HepG2 (cell line): ENCODE data around the gene RGS19. TPM values are rescaled to one million over a fixed set of nuclear protein-coding genes. Genes with fewer than 3 reads are reported as not detected.

ENCODE experiments used
- BORCS8-MEF2B ChIP-seq: sonication (generic); formaldehyde crosslinking; IDR thresholded peaks from 2 replicates; pipeline ENCODE4 v1.8.0; 2022; ENCODE audit warnings: mild to moderate bottlenecking, missing genetic modification reagents
- GZF1 ChIP-seq: sonication (generic); formaldehyde crosslinking; IDR thresholded peaks from 2 replicates; pipeline ENCODE4 v1.5.1; 2020; ENCODE audit warnings: mild to moderate bottlenecking, missing genetic modification reagents
- HHEX ChIP-seq: IDR thresholded peaks from 2 replicates; pipeline ENCODE4 v1.6.1; 2016; ENCODE audit warnings: control low read depth
- KLF9 ChIP-seq: IDR thresholded peaks from 2 replicates; pipeline ENCODE4 v1.6.1; 2016; ENCODE audit warnings: low read depth
- MAFK ChIP-seq, 2 experiments: IDR thresholded peaks in 1 of 2; conservative IDR thresholded peaks in 1 of 2; 2 replicates each; pipeline ENCODE4 v1.6.1; 2011; ENCODE audit warnings: improper control_type of control experiment in 2 of 2, low read length in 2 of 2
- MAZ ChIP-seq, 2 experiments: sonication (generic) in 1 of 2; formaldehyde crosslinking in 1 of 2; IDR thresholded peaks; 2 replicates each; pipeline versions ENCODE4 v1.5.0 to v1.6.1; 2012 to 2020; ENCODE audit warnings: low read depth in 2 of 2, mild to moderate bottlenecking in 2 of 2, borderline replicate concordance in 1 of 2, improper control_type of control experiment in 1 of 2, low read length in 1 of 2, missing genetic modification reagents in 1 of 2, moderate library complexity in 1 of 2
- NR2C2 ChIP-seq: sonication (generic); formaldehyde crosslinking; IDR thresholded peaks from 2 replicates; pipeline ENCODE4 v1.4.0; 2020; ENCODE audit warnings: missing genetic modification reagents, mild to moderate bottlenecking, moderate library complexity, borderline replicate concordance
- RARG ChIP-seq: sonication (generic); formaldehyde crosslinking; IDR thresholded peaks from 2 replicates; pipeline ENCODE4 v1.4.0; 2020; ENCODE audit warnings: low read depth, mild to moderate bottlenecking, missing genetic modification reagents
- RERE ChIP-seq: IDR thresholded peaks from 2 replicates; pipeline ENCODE4 v1.6.1; 2016; ENCODE audit warnings: low read depth, missing genetic modification reagents, missing compliant biosample characterization
- U2AF1 ChIP-seq: fragments of 200-400 bp; formaldehyde crosslinking; optimal IDR thresholded peaks from 2 replicates; pipeline ENCODE3; 2017; ENCODE audit warnings: mild to moderate bottlenecking, low read depth, low read length
- XRCC5 ChIP-seq: fragments of 200-400 bp; formaldehyde crosslinking; optimal IDR thresholded peaks from 2 replicates; pipeline ENCODE3; 2017; ENCODE audit warnings: mild to moderate bottlenecking, low read length
- ZNF350 ChIP-seq: sonication (generic); formaldehyde crosslinking; IDR thresholded peaks from 2 replicates; pipeline ENCODE4 v1.4.0; 2020; ENCODE audit warnings: mild to moderate bottlenecking, low read depth, missing genetic modification reagents, borderline replicate concordance
- ZNF451 ChIP-seq: sonication (generic); formaldehyde crosslinking; IDR thresholded peaks from 2 replicates; pipeline ENCODE4 v1.5.0; 2020; ENCODE audit warnings: mild to moderate bottlenecking, missing genetic modification reagents
- ZNF484 ChIP-seq: sonication (generic); formaldehyde crosslinking; IDR thresholded peaks from 2 replicates; pipeline ENCODE4 v1.5.1; 2020; ENCODE audit warnings: mild to moderate bottlenecking, low read depth, missing genetic modification reagents, borderline replicate concordance
- ZNF576 ChIP-seq: sonication (generic); formaldehyde crosslinking; IDR thresholded peaks from 2 replicates; pipeline ENCODE4 v1.4.0; 2020; ENCODE audit warnings: mild to moderate bottlenecking, missing genetic modification reagents
- ZNF7 ChIP-seq: IDR thresholded peaks from 2 replicates; pipeline ENCODE4 v1.6.1; 2016; ENCODE audit warnings: missing biosample characterization, missing genetic modification reagents
- polyA plus RNA-seq, 8 experiments: library from polyadenylated mRNA; depleted of rRNA in 3 of 8; stranded (reverse) in 7 of 8; unstranded in 1 of 8; fragments of >200 nt; fragmentation: Illumina TruSeq in 4 of 8; extraction: Trizol in 4 of 8; gene quantifications; 2 replicates each; pipeline versions ENCODE4 v1.2.1 to v1.2.3, GENCODE V29; 2011 to 2016; ENCODE audit warnings: low read depth in 4 of 8, missing spikeins in 1 of 8, mixed read lengths in 1 of 8; ENCODE audit not compliant: insufficient read depth in 1 of 8
- total RNA-seq, 5 experiments: library from RNA; depleted of rRNA; stranded (reverse); fragments of >200 nt; fragmentation: Illumina TruSeq; extraction: Trizol; gene quantifications; 2 replicates each; pipeline ENCODE4 v1.2.3, GENCODE V29; 2016; ENCODE audit warnings: low read depth in 1 of 5
- TF ChIP-seq, protein P1 (sequence below): sonication (generic); formaldehyde crosslinking; IDR thresholded peaks from 2 replicates; pipeline ENCODE4 v1.5.0; 2020; ENCODE audit warnings: mild to moderate bottlenecking, low read depth, missing genetic modification reagents, borderline replicate concordance
- TF ChIP-seq, protein P2 (sequence below): sonication (generic); formaldehyde crosslinking; IDR thresholded peaks from 2 replicates; pipeline ENCODE4 v1.9.0; 2021; ENCODE audit warnings: missing genetic modification reagents, borderline replicate concordance
- TF ChIP-seq, protein P3 (sequence below): sonication (generic); formaldehyde crosslinking; IDR thresholded peaks from 2 replicates; pipeline ENCODE4 v1.5.1; 2020; ENCODE audit warnings: missing genetic modification reagents, mild to moderate bottlenecking, borderline replicate concordance

RGS19 gene
- total and polyA plus RNA-seq, 2 of the 13 experiments (the other 11 are each of a cell fraction or from before 2014, with no cell fraction given) = 10.7 to 11.9 TPM

- TF ChIP-seq RERE (CRISPR knock-in tag) (no peak), XRCC5 (no peak), MAZ (IDR thresholded peaks at IDR 0.05; ENCODE audit: borderline replicate concordance, low read depth, low read length) (no peak), MAZ (CRISPR knock-in tag; IDR thresholded peaks at IDR 0.05; ENCODE audit: low read depth) (no peak), HHEX (CRISPR knock-in tag) (no peak), RARG (no peak), ZNF576 (CRISPR knock-in tag) (0 out of 2 replicates have a peak, but pooled peaks have one; percentile 29), GZF1 (no peak), KLF9 (CRISPR knock-in tag) (no peak), ZNF350 (CRISPR knock-in tag) (no peak), ZNF7 (CRISPR knock-in tag) (no peak), ZNF484 (no peak), NR2C2 (CRISPR knock-in tag) (no peak), MAFK (conservative IDR thresholded peaks at IDR 0.05 in 1 of 2, IDR thresholded peaks at IDR 0.05 in 1 of 2; ENCODE audit: low read length in 2 of 2) (no peak), ZNF451 (CRISPR knock-in tag) (no peak), U2AF1 (peak; percentile 8), BORCS8-MEF2B (CRISPR knock-in tag) (no peak)
- TF ChIP-seq, protein P1, sequence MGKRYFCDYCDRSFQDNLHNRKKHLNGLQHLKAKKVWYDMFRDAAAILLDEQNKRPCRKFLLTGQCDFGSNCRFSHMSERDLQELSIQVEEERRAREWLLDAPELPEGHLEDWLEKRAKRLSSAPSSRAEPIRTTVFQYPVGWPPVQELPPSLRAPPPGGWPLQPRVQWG = no peak
- TF ChIP-seq, protein P2, sequence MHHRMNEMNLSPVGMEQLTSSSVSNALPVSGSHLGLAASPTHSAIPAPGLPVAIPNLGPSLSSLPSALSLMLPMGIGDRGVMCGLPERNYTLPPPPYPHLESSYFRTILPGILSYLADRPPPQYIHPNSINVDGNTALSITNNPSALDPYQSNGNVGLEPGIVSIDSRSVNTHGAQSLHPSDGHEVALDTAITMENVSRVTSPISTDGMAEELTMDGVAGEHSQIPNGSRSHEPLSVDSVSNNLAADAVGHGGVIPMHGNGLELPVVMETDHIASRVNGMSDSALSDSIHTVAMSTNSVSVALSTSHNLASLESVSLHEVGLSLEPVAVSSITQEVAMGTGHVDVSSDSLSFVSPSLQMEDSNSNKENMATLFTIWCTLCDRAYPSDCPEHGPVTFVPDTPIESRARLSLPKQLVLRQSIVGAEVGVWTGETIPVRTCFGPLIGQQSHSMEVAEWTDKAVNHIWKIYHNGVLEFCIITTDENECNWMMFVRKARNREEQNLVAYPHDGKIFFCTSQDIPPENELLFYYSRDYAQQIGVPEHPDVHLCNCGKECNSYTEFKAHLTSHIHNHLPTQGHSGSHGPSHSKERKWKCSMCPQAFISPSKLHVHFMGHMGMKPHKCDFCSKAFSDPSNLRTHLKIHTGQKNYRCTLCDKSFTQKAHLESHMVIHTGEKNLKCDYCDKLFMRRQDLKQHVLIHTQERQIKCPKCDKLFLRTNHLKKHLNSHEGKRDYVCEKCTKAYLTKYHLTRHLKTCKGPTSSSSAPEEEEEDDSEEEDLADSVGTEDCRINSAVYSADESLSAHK (CRISPR knock-in tag) = no peak
- TF ChIP-seq, protein P3, sequence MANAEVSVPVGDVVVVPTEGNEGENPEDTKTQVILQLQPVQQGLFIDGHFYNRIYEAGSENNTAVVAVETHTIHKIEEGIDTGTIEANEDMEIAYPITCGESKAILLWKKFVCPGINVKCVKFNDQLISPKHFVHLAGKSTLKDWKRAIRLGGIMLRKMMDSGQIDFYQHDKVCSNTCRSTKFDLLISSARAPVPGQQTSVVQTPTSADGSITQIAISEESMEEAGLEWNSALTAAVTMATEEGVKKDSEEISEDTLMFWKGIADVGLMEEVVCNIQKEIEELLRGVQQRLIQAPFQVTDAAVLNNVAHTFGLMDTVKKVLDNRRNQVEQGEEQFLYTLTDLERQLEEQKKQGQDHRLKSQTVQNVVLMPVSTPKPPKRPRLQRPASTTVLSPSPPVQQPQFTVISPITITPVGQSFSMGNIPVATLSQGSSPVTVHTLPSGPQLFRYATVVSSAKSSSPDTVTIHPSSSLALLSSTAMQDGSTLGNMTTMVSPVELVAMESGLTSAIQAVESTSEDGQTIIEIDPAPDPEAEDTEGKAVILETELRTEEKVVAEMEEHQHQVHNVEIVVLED (CRISPR knock-in tag) = peak; percentile 45; the same call in 1 of the 2 replicates
Measured at GRCh38 chr20:64078934-64079272, 415 bp downstream of the RGS19 start (continued).
